Measurements from ENCODE around the gene STRADA.

Gene STRADA

DNA sequence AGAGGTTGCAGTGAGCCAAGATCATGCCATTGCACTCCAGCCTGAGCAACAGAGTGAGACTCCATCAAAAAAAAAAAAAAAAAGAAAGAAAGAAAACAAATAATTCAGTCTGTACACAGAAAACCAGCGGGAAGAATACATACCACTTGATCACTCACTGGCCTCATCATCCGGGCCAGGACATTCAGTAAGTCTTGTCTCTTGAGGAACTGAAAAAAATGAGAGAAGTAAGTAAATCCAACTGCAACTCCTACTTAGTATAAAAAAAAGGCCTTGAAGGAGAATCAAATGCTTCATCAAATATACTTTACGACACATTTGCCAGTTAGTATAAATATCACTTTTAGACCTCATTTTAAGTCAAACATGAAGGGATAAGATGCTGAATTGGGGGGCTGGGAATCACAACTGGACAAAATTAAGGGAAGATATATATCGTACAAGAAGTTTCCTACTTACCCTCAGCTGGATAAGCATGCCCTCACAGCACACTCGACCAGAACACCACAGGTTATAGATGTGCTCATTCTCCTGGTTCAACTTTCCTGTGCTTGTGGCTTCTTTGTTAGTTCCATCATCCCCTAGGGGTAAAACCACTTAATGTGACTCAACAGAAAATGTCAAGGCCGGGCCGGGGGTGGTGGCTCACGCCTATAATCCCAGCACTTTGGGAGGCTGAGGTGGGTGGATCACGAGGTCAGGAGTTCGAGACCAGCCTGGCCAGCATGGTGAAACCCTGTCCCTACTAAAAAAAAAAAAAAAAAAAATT lies 19.4 kb upstream of the STRADA start:
- TF ChIP-seq, protein P1, sequence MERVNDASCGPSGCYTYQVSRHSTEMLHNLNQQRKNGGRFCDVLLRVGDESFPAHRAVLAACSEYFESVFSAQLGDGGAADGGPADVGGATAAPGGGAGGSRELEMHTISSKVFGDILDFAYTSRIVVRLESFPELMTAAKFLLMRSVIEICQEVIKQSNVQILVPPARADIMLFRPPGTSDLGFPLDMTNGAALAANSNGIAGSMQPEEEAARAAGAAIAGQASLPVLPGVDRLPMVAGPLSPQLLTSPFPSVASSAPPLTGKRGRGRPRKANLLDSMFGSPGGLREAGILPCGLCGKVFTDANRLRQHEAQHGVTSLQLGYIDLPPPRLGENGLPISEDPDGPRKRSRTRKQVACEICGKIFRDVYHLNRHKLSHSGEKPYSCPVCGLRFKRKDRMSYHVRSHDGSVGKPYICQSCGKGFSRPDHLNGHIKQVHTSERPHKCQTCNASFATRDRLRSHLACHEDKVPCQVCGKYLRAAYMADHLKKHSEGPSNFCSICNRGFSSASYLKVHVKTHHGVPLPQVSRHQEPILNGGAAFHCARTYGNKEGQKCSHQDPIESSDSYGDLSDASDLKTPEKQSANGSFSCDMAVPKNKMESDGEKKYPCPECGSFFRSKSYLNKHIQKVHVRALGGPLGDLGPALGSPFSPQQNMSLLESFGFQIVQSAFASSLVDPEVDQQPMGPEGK (CRISPR knock-in tag; IDR thresholded peaks at IDR 0.05; ENCODE audit: borderline replicate concordance) = no peak
- TF ChIP-seq ZNF8 (CRISPR knock-in tag; IDR thresholded peaks at IDR 0.05) (no peak), ARNTL (CRISPR knock-in tag; IDR thresholded peaks at IDR 0.05; ENCODE audit: borderline replicate concordance, low read depth) (no peak), OSR1 (CRISPR knock-in tag; IDR thresholded peaks at IDR 0.05) (no peak)
- ATAC-seq = no peak

DNA sequence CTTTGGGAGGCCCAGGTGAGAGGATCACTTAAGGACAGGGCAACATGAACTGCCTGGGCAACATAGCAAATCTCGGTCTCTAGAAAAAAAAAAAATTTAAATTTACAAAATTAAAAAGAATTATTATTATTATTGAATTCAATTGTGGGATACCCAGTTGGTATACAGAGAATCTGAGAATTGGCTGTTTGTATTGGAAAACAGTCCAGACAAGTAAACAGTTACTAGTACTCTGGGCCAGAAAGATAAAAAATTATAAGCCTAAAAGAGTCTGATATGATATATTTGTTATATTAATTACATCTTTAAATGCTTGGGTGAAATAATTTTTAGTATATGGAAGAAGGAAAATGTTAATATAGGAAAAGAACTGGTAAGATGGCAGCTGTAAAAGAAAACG lies 16.8 kb upstream of the STRADA start:
- no peak for ATAC-seq
- TF ChIP-seq, protein P1 (CRISPR knock-in tag; IDR thresholded peaks at IDR 0.05; ENCODE audit: borderline replicate concordance) = no peak
- TF ChIP-seq TCF4 (CRISPR knock-in tag; IDR thresholded peaks at IDR 0.05; ENCODE audit: borderline replicate concordance) = no peak
- TF ChIP-seq CSDC2 (CRISPR knock-in tag; IDR thresholded peaks at IDR 0.05) = no peak
- TF ChIP-seq, protein P2, sequence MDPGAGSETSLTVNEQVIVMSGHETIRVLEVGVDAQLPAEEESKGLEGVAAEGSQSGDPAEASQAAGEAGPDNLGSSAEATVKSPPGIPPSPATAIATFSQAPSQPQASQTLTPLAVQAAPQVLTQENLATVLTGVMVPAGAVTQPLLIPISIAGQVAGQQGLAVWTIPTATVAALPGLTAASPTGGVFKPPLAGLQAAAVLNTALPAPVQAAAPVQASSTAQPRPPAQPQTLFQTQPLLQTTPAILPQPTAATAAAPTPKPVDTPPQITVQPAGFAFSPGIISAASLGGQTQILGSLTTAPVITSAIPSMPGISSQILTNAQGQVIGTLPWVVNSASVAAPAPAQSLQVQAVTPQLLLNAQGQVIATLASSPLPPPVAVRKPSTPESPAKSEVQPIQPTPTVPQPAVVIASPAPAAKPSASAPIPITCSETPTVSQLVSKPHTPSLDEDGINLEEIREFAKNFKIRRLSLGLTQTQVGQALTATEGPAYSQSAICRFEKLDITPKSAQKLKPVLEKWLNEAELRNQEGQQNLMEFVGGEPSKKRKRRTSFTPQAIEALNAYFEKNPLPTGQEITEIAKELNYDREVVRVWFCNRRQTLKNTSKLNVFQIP (CRISPR knock-in tag; IDR thresholded peaks at IDR 0.05; ENCODE audit: borderline replicate concordance, low read depth) = no peak
- TF ChIP-seq, protein P3, sequence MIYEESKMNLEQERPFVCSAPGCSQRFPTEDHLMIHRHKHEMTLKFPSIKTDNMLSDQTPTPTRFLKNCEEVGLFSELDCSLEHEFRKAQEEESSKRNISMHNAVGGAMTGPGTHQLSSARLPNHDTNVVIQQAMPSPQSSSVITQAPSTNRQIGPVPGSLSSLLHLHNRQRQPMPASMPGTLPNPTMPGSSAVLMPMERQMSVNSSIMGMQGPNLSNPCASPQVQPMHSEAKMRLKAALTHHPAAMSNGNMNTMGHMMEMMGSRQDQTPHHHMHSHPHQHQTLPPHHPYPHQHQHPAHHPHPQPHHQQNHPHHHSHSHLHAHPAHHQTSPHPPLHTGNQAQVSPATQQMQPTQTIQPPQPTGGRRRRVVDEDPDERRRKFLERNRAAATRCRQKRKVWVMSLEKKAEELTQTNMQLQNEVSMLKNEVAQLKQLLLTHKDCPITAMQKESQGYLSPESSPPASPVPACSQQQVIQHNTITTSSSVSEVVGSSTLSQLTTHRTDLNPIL (CRISPR knock-in tag; IDR thresholded peaks at IDR 0.05; ENCODE audit: low read depth) = no peak
- TF ChIP-seq ZNF565 (CRISPR knock-in tag; conservative IDR thresholded peaks at IDR 0.05; ENCODE audit: low read depth) = no peak
- no peak for TF ChIP-seq TOX (CRISPR knock-in tag; IDR thresholded peaks at IDR 0.05; ENCODE audit: borderline replicate concordance)
- TF ChIP-seq OSR1 (CRISPR knock-in tag; IDR thresholded peaks at IDR 0.05) = no peak
- no peak for TF ChIP-seq BACH2 (CRISPR knock-in tag; IDR thresholded peaks at IDR 0.05; ENCODE audit: borderline replicate concordance)
- no peak for TF ChIP-seq CSRNP3 (CRISPR knock-in tag; IDR thresholded peaks at IDR 0.05)
- TF ChIP-seq ZFP30 (CRISPR knock-in tag; IDR thresholded peaks at IDR 0.05) = no peak
- no peak for TF ChIP-seq ZFP3 (CRISPR knock-in tag; IDR thresholded peaks at IDR 0.05)
- no peak for TF ChIP-seq ISL1 (CRISPR knock-in tag; IDR thresholded peaks at IDR 0.05)
- no peak for TF ChIP-seq ZNF70 (CRISPR knock-in tag; IDR thresholded peaks at IDR 0.05)

DNA sequence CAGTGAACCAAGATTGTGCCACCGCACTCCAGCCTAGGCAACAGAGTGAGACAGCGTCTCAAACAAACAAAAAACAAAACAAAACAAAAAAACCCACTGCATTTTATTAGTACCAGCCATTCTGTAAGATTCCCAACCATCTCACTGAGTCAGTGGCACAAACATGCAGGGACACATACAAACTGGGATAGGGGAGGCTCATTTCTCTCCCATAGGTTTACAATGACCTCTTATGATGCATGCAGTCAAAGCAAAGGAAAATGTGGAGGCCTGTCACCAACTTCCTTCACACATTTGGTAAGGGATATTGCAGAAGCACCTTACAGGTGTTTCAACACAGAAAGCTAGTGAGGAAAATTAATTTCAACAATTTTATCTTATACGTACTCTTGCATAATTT lies 12.4 kb upstream of the STRADA start:
- ATAC-seq = no peak
- no peak for TF ChIP-seq ZFP3 (CRISPR knock-in tag; IDR thresholded peaks at IDR 0.05)
- TF ChIP-seq ISL1 (CRISPR knock-in tag; IDR thresholded peaks at IDR 0.05) = no peak

DNA sequence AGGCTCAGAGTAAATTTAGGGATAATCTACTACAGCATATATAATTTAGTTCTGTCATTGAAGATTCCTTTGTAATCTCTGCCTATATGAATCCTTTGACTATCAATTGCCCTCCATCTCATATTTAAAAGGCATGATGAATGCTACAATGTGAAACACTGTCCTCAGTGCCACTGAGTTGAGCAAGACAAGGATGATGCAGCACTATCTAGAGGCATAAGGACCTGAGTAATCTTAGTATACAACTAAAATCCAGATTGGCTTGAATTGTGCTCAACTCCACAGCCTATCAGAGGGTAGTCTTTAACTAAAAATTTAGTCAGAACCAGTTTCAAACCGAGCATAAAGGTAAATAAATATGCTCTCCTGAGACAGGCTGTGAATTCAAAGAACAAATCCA lies 11.6 kb upstream of the STRADA start:
- ATAC-seq = no peak
- TF ChIP-seq, protein P3 (CRISPR knock-in tag; IDR thresholded peaks at IDR 0.05; ENCODE audit: low read depth) = no peak
- no peak for TF ChIP-seq SNAI2 (CRISPR knock-in tag; IDR thresholded peaks at IDR 0.05)
- TF ChIP-seq CSRNP3 (CRISPR knock-in tag; IDR thresholded peaks at IDR 0.05) = no peak
- TF ChIP-seq, protein P1 (CRISPR knock-in tag; IDR thresholded peaks at IDR 0.05; ENCODE audit: borderline replicate concordance) = no peak
- TF ChIP-seq ZNF565 (CRISPR knock-in tag; conservative IDR thresholded peaks at IDR 0.05; ENCODE audit: low read depth) = no peak
- no peak for TF ChIP-seq OSR1 (CRISPR knock-in tag; IDR thresholded peaks at IDR 0.05)
- TF ChIP-seq BACH2 (CRISPR knock-in tag; IDR thresholded peaks at IDR 0.05; ENCODE audit: borderline replicate concordance) = no peak
- TF ChIP-seq GLIS3 (CRISPR knock-in tag; IDR thresholded peaks at IDR 0.05) = no peak
- no peak for TF ChIP-seq RARB (CRISPR knock-in tag; IDR thresholded peaks at IDR 0.05)
- TF ChIP-seq ESRRG (CRISPR knock-in tag; IDR thresholded peaks at IDR 0.05) = no peak

Data from SK-N-SH treated with all-trans-retinoic acid at 6 μM for 48 hours (cell line).